ENCODE data around the gene CD82. TPM values are rescaled to one million over a fixed set of nuclear protein-coding genes. Genes with fewer than 3 reads are reported as not detected.

CD82 gene
- polyA plus RNA-seq, 1 of the 3 experiments (the other 2 are of a cell fraction) = 39.2 TPM

DNA sequence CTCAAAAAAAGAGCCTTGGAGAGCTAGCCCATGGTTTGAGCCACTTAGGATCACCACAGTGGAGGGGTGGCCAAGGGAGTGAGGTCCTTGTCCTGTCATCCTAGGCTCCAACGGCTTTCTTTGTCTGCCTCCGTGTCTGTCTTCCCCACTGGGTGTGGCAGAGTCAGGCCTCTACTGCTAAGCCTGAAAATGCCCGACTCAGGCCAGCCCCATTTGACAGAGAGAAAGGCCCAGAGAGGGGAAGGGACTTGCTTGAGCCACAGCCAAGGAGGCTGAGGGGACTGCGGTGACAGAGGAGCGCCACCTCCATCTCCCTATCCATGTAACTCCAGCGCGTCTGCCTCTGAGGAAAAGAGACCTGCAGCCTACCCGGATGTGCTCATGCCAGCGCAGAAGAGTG, 27.8 kb upstream of the CD82 start:
- 83% methylated on average over 6 of the region's 9 CpGs for WGBS (ENCODE audit: low lambda C conversion rate)
- no peaks in the 10 kb centered on the region for H4K20me1 ChIP-seq (ENCODE audit: insufficient read depth)
- H3F3A ChIP-seq (replicated peaks; ENCODE audit: insufficient read depth) = no peaks in the 10 kb centered on the region
- no peaks in the 10 kb centered on the region for H3K79me2 ChIP-seq (ENCODE audit: insufficient read depth)
- POLR2A ChIA-PET = no interaction called here
- H3K4me1 ChIP-seq (ENCODE audit: control insufficient read depth in 1 of 2, insufficient read depth in 2 of 2, low read depth in 1 of 2, low read length in 1 of 2) = peaks cover 0 to 2% of the 10 kb centered on the region in 2 experiments; a peak in 1 of 4 replicates
- no peak overlapping the region for H3K9ac ChIP-seq
- no peak overlapping the region for H2AFZ ChIP-seq (ENCODE audit: low read depth)
- no peak overlapping the region for H3K4me2 ChIP-seq
- no peaks in the 10 kb centered on the region for H3K9me2 ChIP-seq
- H3K27me3 ChIP-seq (ENCODE audit: insufficient read depth) = no peaks in the 10 kb centered on the region
- CTCF ChIA-PET = interaction anchor here (0.8 to 11.7 kb wide), 14 partner anchors 9 to 443 kb away, joined by 3 to 148 read pairs (median 4); partner anchors contain the start of gene EXT2
- no peak overlapping the region for H3K4me3 ChIP-seq (ENCODE audit: low read depth in 2 of 2, low read length in 1 of 2)
- TF ChIP-seq GATA2 (CRISPR knock-in tag; IDR thresholded peaks at IDR 0.05) (no peak), FOXJ3 (CRISPR knock-in tag; IDR thresholded peaks at IDR 0.05) (no peak), NRF1 (IDR thresholded peaks at IDR 0.05; ENCODE audit: low read depth, low read length) (no peak), RCOR1 (IDR thresholded peaks at IDR 0.05; ENCODE audit: low read length) (no peak), TEAD4 (IDR thresholded peaks at IDR 0.05; ENCODE audit: borderline replicate concordance, insufficient read depth) (no peak), EZH2phosphoT487 (IDR thresholded peaks at IDR 0.05; ENCODE audit: borderline replicate concordance, low read depth) (no peak), SMC3 (IDR thresholded peaks at IDR 0.05; ENCODE audit: low read depth, low read length) (no peak), RXRA (IDR thresholded peaks at IDR 0.05; ENCODE audit: borderline replicate concordance, low read depth) (no peak)
- TF ChIP-seq, protein P1, sequence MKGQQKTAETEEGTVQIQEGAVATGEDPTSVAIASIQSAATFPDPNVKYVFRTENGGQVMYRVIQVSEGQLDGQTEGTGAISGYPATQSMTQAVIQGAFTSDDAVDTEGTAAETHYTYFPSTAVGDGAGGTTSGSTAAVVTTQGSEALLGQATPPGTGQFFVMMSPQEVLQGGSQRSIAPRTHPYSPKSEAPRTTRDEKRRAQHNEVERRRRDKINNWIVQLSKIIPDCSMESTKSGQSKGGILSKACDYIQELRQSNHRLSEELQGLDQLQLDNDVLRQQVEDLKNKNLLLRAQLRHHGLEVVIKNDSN (IDR thresholded peaks at IDR 0.05; ENCODE audit: borderline replicate concordance, low read depth) = no peak
- TF ChIP-seq, protein P2, sequence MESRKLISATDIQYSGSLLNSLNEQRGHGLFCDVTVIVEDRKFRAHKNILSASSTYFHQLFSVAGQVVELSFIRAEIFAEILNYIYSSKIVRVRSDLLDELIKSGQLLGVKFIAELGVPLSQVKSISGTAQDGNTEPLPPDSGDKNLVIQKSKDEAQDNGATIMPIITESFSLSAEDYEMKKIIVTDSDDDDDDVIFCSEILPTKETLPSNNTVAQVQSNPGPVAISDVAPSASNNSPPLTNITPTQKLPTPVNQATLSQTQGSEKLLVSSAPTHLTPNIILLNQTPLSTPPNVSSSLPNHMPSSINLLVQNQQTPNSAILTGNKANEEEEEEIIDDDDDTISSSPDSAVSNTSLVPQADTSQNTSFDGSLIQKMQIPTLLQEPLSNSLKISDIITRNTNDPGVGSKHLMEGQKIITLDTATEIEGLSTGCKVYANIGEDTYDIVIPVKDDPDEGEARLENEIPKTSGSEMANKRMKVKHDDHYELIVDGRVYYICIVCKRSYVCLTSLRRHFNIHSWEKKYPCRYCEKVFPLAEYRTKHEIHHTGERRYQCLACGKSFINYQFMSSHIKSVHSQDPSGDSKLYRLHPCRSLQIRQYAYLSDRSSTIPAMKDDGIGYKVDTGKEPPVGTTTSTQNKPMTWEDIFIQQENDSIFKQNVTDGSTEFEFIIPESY (IDR thresholded peaks at IDR 0.05; ENCODE audit: borderline replicate concordance, low read depth) = no peak
- no peak overlapping the region for H3K27ac ChIP-seq (ENCODE audit: low read depth in 2 of 2, low read length in 1 of 2)
- no peaks in the 10 kb centered on the region for H3K9me3 ChIP-seq
- H3K36me3 ChIP-seq (replicated peaks in 1 of 2; ENCODE audit: control insufficient read depth in 1 of 2, insufficient read depth in 2 of 2, low read length in 1 of 2) = no peaks in the 10 kb centered on the region
- DNase-seq = peak; percentile 28

DNA sequence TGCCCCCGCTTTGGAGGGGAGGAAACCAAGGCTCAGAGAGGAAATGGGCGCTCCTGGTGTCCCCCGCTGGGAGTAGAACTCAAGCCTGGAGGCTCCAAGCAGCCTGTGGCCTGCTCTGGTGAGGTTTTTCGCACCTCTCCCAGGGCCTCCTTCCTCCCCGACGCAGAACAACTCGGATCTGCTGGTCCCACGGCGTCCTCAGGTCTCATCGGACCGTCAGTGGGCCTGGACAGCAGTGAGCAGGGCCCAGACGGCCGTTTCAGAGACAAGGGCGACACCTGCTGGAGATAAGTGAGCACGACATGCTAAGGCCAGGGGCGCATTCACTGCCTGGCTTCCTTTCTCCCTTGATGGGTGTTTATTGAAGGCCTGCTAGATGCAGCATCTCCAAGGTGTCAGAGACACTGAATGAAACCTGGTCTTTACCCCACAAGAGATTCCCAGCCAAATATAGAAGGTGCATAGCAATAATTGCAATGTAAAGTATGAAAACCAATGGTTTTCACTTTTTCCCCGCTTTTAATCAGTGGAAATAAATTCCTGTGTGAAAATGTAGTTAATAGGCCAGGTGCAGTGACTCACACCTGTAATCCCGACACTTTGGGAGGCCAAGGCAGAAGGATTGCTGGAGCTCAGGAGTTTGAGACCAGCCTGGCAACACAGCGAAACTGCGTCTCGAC, 26.9 kb upstream of the CD82 start:
- 61% methylated on average over 8 of the region's 21 CpGs for WGBS (ENCODE audit: low lambda C conversion rate)
- CTCF ChIA-PET = interaction anchor here (0.6 to 11.7 kb wide), 30 partner anchors 10 to 444 kb away, joined by 3 to 148 read pairs (median 3); partner anchors contain the start of gene EXT2
- no peak overlapping the region for H3K4me2 ChIP-seq
- TF ChIP-seq MXI1 (IDR thresholded peaks at IDR 0.05; ENCODE audit: low read depth, low read length) = 0 out of 2 replicates have a peak, but pooled peaks have one; percentile 18
- TF ChIP-seq SIN3A (IDR thresholded peaks at IDR 0.05; ENCODE audit: borderline replicate concordance, low read depth, low read length) = no peak
- TF ChIP-seq, protein P3, sequence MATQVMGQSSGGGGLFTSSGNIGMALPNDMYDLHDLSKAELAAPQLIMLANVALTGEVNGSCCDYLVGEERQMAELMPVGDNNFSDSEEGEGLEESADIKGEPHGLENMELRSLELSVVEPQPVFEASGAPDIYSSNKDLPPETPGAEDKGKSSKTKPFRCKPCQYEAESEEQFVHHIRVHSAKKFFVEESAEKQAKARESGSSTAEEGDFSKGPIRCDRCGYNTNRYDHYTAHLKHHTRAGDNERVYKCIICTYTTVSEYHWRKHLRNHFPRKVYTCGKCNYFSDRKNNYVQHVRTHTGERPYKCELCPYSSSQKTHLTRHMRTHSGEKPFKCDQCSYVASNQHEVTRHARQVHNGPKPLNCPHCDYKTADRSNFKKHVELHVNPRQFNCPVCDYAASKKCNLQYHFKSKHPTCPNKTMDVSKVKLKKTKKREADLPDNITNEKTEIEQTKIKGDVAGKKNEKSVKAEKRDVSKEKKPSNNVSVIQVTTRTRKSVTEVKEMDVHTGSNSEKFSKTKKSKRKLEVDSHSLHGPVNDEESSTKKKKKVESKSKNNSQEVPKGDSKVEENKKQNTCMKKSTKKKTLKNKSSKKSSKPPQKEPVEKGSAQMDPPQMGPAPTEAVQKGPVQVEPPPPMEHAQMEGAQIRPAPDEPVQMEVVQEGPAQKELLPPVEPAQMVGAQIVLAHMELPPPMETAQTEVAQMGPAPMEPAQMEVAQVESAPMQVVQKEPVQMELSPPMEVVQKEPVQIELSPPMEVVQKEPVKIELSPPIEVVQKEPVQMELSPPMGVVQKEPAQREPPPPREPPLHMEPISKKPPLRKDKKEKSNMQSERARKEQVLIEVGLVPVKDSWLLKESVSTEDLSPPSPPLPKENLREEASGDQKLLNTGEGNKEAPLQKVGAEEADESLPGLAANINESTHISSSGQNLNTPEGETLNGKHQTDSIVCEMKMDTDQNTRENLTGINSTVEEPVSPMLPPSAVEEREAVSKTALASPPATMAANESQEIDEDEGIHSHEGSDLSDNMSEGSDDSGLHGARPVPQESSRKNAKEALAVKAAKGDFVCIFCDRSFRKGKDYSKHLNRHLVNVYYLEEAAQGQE (IDR thresholded peaks at IDR 0.05; ENCODE audit: low read depth, low read length) = 0 out of 2 replicates have a peak, but pooled peaks have one; percentile 24
- TF ChIP-seq RFX5 (IDR thresholded peaks at IDR 0.05; ENCODE audit: low read length) = 0 out of 2 replicates have a peak, but pooled peaks have one; percentile 18
- no peak for TF ChIP-seq GATA2 (CRISPR knock-in tag; IDR thresholded peaks at IDR 0.05)
- TF ChIP-seq POLR2AphosphoS5 (IDR thresholded peaks at IDR 0.05; ENCODE audit: low read depth, low read length) = no peak
- TF ChIP-seq NRF1 (IDR thresholded peaks at IDR 0.05; ENCODE audit: low read depth, low read length) = peak; percentile 21; the same call in 1 of the 2 replicates
- TF ChIP-seq TEAD4 (IDR thresholded peaks at IDR 0.05; ENCODE audit: borderline replicate concordance, insufficient read depth) = no peak
- TF ChIP-seq, protein P2 (IDR thresholded peaks at IDR 0.05; ENCODE audit: borderline replicate concordance, low read depth) = no peak
- TF ChIP-seq SMC3 (IDR thresholded peaks at IDR 0.05; ENCODE audit: low read depth, low read length) = peak; percentile 98
- peak; percentile 99 for TF ChIP-seq RAD21 (IDR thresholded peaks at IDR 0.05; ENCODE audit: low read length)

More for the DNA sequence above, 26.9 kb upstream of the CD82 start:
- Histone ChIP-seq H3K4me1 (ENCODE audit: control insufficient read depth in 1 of 2, insufficient read depth in 2 of 2, low read depth in 1 of 2, low read length in 1 of 2) (peaks cover 0 to 2% of the 10 kb centered on the region in 2 experiments; a peak in 1 of 4 replicates), H3K27ac (ENCODE audit: low read depth in 2 of 2, low read length in 1 of 2) (no peak overlapping the region), H4K20me1 (ENCODE audit: insufficient read depth) (no peaks in the 10 kb centered on the region), H3K27me3 (ENCODE audit: insufficient read depth) (no peaks in the 10 kb centered on the region), H3K9me2 (no peaks in the 10 kb centered on the region), H2AFZ (ENCODE audit: low read depth) (no peak overlapping the region; the same call in 1 of the 2 replicates), H3K36me3 (replicated peaks in 1 of 2; ENCODE audit: control insufficient read depth in 1 of 2, insufficient read depth in 2 of 2, low read length in 1 of 2) (no peaks in the 10 kb centered on the region), H3K4me3 (ENCODE audit: low read depth in 2 of 2, low read length in 1 of 2) (peak overlapping the region in 1 of 2 experiments; percentile 17; a peak in 1 of 4 replicates), H3K79me2 (ENCODE audit: insufficient read depth) (no peaks in the 10 kb centered on the region), H3K9ac (no peak overlapping the region), H3K9me3 (no peaks in the 10 kb centered on the region), H3F3A (replicated peaks; ENCODE audit: insufficient read depth) (no peaks in the 10 kb centered on the region)
- POLR2A ChIA-PET = no interaction called here
- peak; percentile 90 for DNase-seq
